Heart left ventricle (tissue), 16 donors: ENCODE measurements around the gene NINJ2. TPM values are rescaled to one million over a fixed set of nuclear protein-coding genes. Genes with fewer than 3 reads are reported as not detected.
A peak's percentile ranks its signal among the peaks of the same experiment; 100 is the strongest.

ENCODE experiments used
- ATAC-seq, 4 donors: fragments of 200-7000 bp; cut with Tn5 transposase; one replicate each; pipeline ENCODE4 v1.9.1; 2020 to 2022; ENCODE audit warnings: moderate library complexity in 4 of 4, mild to moderate bottlenecking in 3 of 4, moderate number of reproducible peaks in 1 of 4
- DNase-seq, 5 donors: peaks; one replicate each; pipeline ENCODE4 v3.0.0-alpha.2; 2020
- H3K27ac ChIP-seq, 12 donors: fragments of 200-600 bp; sonication (generic) in 4 of 12; one replicate each; pipeline versions ENCODE4 v1.5.0 to v1.8.0; 2016 to 2022; ENCODE audit warnings: mild to moderate bottlenecking in 2 of 12
- H3K27me3 ChIP-seq, 9 donors: fragments of 200-600 bp; sonication (generic) in 2 of 9; one replicate each; pipeline versions ENCODE4 v1.5.1 to v1.8.0; 2016 to 2022; ENCODE audit warnings: mild to moderate bottlenecking in 3 of 9
- H3K36me3 ChIP-seq, 9 donors: fragments of 200-600 bp; sonication (generic) in 2 of 9; one replicate each; pipeline versions ENCODE4 v1.5.0 to v1.8.0; 2018 to 2022; ENCODE audit warnings: mild to moderate bottlenecking in 2 of 9
- H3K4me1 ChIP-seq, 12 donors: fragments of 200-600 bp; sonication (generic) in 4 of 12; one replicate each; pipeline versions ENCODE4 v1.5.0 to v1.8.0; 2016 to 2022; ENCODE audit warnings: mild to moderate bottlenecking in 3 of 12
- H3K4me3 ChIP-seq, 12 donors: fragments of 200-600 bp; sonication (generic) in 4 of 12; one replicate each; pipeline versions ENCODE4 v1.5.0 to v1.8.0; 2017 to 2022; ENCODE audit warnings: mild to moderate bottlenecking in 9 of 12, moderate library complexity in 4 of 12
- H3K9me3 ChIP-seq, 12 donors: fragments of 200-600 bp; sonication (generic) in 4 of 12; one replicate each; pipeline versions ENCODE4 v1.5.0 to v1.8.0; 2016 to 2022; ENCODE audit warnings: mild to moderate bottlenecking in 1 of 12
- POLR2A ChIP-seq, 2 donors: fragments of 450-650 bp; IDR thresholded peaks; one replicate each; pipeline ENCODE4 v1.6.1; 2017; ENCODE audit warnings: antibody characterized with exemption in 2 of 2, mild to moderate bottlenecking in 2 of 2, moderate library complexity in 2 of 2
- WGBS, 4 donors: extraction: QIAGEN DNeasy Blood & Tissue Kit in 2 of 4; methylation state at CpG; one replicate each; pipeline versions ENCODE4 v1.1.5 to v1.1.7; 2013 to 2018; 5-methylcytosine and 5-hydroxymethylcytosine counted together
- intact Hi-C, 10 donors: fragments of 100-400 bp; cut with DNase I; formaldehyde crosslinking; loops; one replicate each; pipeline versions ENCODE4 v1.11.1 to v1.14.2; 2022
- polyA plus RNA-seq, 2 donors: library from polyadenylated mRNA; stranded (reverse); fragments of 200-250 nt; gene quantifications; one replicate each; pipeline ENCODE4 v1.2.3, GENCODE V29; 2013
- total RNA-seq, 9 donors: library from RNA; depleted of rRNA in 2 of 9; stranded (reverse); fragments of >200 nt in 2 of 9; fragmentation: NEBNext Ultra II Directional in 3 of 9; extraction: Animal tissue kit (Norgen Biotek cat#: 25700) in 3 of 9; gene quantifications; one replicate each; pipeline versions ENCODE4 v1.1.0 to v1.2.4, GENCODE V29; 2016 to 2023
- TF ChIP-seq, protein P1 (sequence below), 12 donors: fragments of 200-600 bp; sonication (generic) in 4 of 12; IDR thresholded peaks; one replicate each; pipeline versions ENCODE4 v1.5.0 to v1.8.0; 2018 to 2022; ENCODE audit warnings: antibody characterized with exemption in 12 of 12, mild to moderate bottlenecking in 5 of 12
- donor health status: ischemic (EF 13 %, LVEDD 7.1; RV severe dilation, severe dysfunction).
- donor health status: healthy with polysubstance abuse.
- donor health status: DM: no; HTN: yes; CAD: no.
- donor health status: DM: no; HTN: no; CAD: no.
- donor health status: ischemic (EF 25% LVEDD 6.9; RV normal size, moderate dysfunction).
- donor health status: ischemic (EF 25% LVEDD 5.7; RV mildly dilated, moderate dysfunction).
- donor health status: healthy.
- donor health status: DM: yes; HTN: yes; CAD: no.
- donor health status: ischemic (EF 35%, LVEDD 5.7; RV mildly dilated, moderate dysfunction).
- donor health status: nonischemic (EF 11% LVEDD 7.7; RV severe dilation, severe dysfunction).
- donor health status: DM: yes; HTN: yes; CAD: no.
- donor health status: PGD.
- donor health status: ischemic (EF 29% LVEDD 5.4; RV normal size, mild dysfunction).
- donor health status: nonischemic (EF 23%, LVEDD 6.1; RV moderate dilation, normal function).

Gene NINJ2
- total and polyA plus RNA-seq, 11 donors = 2.8 to 15.0 (median 5.2) TPM

- intact Hi-C loops = no loop called here
- Histone ChIP-seq H3K9me3 (peaks cover 0 to 10% (median 3%) of the 10 kb centered on the region in 12 donors), H3K36me3 (peaks cover 0 to 10% (median 0%) of the 10 kb centered on the region in 9 donors), H3K4me3 (no peak overlapping the region), H3K27me3 (no peaks in the 10 kb centered on the region), H3K27ac (no peak overlapping the region), H3K4me1 (peaks cover 0 to 16% (median 11%) of the 10 kb centered on the region in 12 donors)
- ATAC-seq (no peak), DNase-seq (no peak)
- no peak for TF ChIP-seq POLR2A (IDR thresholded peaks at IDR 0.05)
- TF ChIP-seq, protein P1, sequence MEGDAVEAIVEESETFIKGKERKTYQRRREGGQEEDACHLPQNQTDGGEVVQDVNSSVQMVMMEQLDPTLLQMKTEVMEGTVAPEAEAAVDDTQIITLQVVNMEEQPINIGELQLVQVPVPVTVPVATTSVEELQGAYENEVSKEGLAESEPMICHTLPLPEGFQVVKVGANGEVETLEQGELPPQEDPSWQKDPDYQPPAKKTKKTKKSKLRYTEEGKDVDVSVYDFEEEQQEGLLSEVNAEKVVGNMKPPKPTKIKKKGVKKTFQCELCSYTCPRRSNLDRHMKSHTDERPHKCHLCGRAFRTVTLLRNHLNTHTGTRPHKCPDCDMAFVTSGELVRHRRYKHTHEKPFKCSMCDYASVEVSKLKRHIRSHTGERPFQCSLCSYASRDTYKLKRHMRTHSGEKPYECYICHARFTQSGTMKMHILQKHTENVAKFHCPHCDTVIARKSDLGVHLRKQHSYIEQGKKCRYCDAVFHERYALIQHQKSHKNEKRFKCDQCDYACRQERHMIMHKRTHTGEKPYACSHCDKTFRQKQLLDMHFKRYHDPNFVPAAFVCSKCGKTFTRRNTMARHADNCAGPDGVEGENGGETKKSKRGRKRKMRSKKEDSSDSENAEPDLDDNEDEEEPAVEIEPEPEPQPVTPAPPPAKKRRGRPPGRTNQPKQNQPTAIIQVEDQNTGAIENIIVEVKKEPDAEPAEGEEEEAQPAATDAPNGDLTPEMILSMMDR (IDR thresholded peaks at IDR 0.05) = no peak
- WGBS, 4 donors = 75 to 88% (median 77%) methylated on average over 14 of the region's 14 CpGs
These were observed 129.0 kb downstream of the NINJ2 start for GRCh38 chr12:534216-534615.

GRCh38 chr12:533718-534117, 129.5 kb downstream of the NINJ2 start:
- Histone ChIP-seq H3K4me3 (no peak overlapping the region), H3K36me3 (peaks cover 0 to 10% (median 0%) of the 10 kb centered on the region in 9 donors), H3K27me3 (no peaks in the 10 kb centered on the region), H3K27ac (no peak overlapping the region), H3K9me3 (peaks cover 0 to 10% (median 3%) of the 10 kb centered on the region in 12 donors), H3K4me1 (peaks cover 0 to 11% (median 7%) of the 10 kb centered on the region in 12 donors)
- intact Hi-C loops = no loop called here
- 88 to 94% (median 89%) methylated on average over 6 to 14 of the region's 14 CpGs for WGBS, 4 donors
- ATAC-seq = peak in 1 of 4 donors; percentile 5
- no peak for DNase-seq
- no peak for TF ChIP-seq POLR2A (IDR thresholded peaks at IDR 0.05)
- TF ChIP-seq, protein P1 (IDR thresholded peaks at IDR 0.05) = no peak

DNA sequence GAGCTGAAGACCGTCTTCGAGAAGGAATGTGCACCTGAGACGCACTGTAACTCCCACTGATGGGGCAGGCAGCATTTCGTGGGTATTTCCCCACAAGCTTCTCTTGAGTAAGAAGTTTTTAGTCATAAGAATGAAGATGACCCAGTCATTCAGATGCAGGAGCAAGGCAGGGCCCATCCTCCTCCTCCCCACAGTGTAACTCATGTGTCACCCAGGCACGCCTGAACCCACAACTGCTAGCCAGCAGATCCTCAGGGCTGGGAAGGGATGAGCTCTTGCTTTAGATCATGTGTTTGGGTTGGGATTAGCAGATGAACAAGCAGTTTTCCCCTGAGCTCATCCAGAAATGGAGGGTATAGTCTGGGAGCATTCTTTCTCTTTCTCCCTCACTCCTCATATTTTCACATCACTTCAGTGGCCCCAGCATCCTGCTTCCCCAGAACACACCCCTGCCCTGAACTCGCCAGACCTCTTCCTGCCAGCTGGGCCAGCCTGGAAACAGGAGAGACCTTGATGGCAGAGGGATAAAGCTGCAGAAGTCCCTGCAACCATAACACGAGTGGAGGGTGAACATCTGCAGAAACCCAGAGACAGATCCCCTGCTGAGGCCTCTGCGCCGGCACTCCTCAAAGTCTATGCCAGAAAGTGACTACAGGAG, 130.2 kb downstream of the NINJ2 start:
- 75 to 85% (median 81%) methylated on average over 9 of the region's 9 CpGs for WGBS, 4 donors
- Histone ChIP-seq H3K4me1 (peaks cover 0 to 5% (median under 1%) of the 10 kb centered on the region in 12 donors), H3K27me3 (no peaks in the 10 kb centered on the region), H3K4me3 (no peak overlapping the region), H3K9me3 (peaks cover 0 to 10% (median 3%) of the 10 kb centered on the region in 12 donors), H3K27ac (no peak overlapping the region), H3K36me3 (peaks cover 0 to 10% (median 0%) of the 10 kb centered on the region in 9 donors)
- DNase-seq = no peak
- ATAC-seq = no peak
- intact Hi-C loops = no loop called here
- TF ChIP-seq POLR2A (IDR thresholded peaks at IDR 0.05) = no peak
- TF ChIP-seq, protein P1 (IDR thresholded peaks at IDR 0.05) = no peak

DNA sequence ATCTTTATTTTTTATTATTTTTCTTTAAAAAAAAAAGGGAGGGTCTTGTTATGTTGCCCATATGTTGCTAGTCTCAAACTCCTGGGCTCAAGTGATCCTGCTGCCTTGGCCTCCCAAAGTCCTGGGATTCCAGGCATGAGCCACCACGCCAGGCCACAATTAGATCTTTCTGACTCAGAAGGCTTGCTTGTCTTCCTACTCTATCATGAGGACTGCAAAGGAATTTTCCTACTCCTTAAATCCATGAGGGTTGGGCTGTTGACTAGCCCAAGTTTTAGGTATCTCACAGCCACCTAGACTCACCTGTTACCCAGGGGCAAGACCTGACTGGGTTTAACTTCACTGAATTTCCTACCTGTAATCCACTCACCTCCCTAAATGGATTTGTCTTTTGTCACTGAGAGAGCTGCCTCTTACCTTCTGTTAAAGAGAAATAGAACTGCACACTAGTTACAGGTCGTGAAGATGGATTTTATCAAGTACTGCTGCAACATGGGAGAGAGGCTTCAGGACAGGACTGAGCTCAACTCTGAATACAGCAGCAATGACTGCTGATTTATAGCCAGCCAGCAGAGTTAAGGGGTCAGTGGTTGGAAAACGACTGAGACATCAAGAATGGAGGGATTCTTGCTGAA, 131.2 kb downstream of the NINJ2 start:
- H3K27ac ChIP-seq = peak overlapping the region in 1 of 12 donors; percentile 8
- peak in 1 of 4 donors; percentile 48 for ATAC-seq

More for the DNA sequence above, 131.2 kb downstream of the NINJ2 start:
- peaks cover 0 to 10% (median 3%) of the 10 kb centered on the region in 12 donors for H3K9me3 ChIP-seq
- intact Hi-C loops = no loop called here
- no peak overlapping the region for H3K4me3 ChIP-seq
- H3K36me3 ChIP-seq = peaks cover 0 to 7% (median 0%) of the 10 kb centered on the region in 9 donors
- 71 to 77% (median 76%) methylated on average over 3 of the region's 3 CpGs for WGBS, 4 donors
- peaks cover 0 to 6% (median 0%) of the 10 kb centered on the region in 12 donors for H3K4me1 ChIP-seq
- DNase-seq = no peak
- no peaks in the 10 kb centered on the region for H3K27me3 ChIP-seq
- TF ChIP-seq, protein P1 (IDR thresholded peaks at IDR 0.05) = no peak
- no peak for TF ChIP-seq POLR2A (IDR thresholded peaks at IDR 0.05)
